ENCODE data around the gene WWOX.

GRCh38 chr16:78689536-78689935 is 590.1 kb downstream of the WWOX start:
- TF ChIP-seq, protein P1, sequence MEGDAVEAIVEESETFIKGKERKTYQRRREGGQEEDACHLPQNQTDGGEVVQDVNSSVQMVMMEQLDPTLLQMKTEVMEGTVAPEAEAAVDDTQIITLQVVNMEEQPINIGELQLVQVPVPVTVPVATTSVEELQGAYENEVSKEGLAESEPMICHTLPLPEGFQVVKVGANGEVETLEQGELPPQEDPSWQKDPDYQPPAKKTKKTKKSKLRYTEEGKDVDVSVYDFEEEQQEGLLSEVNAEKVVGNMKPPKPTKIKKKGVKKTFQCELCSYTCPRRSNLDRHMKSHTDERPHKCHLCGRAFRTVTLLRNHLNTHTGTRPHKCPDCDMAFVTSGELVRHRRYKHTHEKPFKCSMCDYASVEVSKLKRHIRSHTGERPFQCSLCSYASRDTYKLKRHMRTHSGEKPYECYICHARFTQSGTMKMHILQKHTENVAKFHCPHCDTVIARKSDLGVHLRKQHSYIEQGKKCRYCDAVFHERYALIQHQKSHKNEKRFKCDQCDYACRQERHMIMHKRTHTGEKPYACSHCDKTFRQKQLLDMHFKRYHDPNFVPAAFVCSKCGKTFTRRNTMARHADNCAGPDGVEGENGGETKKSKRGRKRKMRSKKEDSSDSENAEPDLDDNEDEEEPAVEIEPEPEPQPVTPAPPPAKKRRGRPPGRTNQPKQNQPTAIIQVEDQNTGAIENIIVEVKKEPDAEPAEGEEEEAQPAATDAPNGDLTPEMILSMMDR (IDR thresholded peaks at IDR 0.05; ENCODE audit: borderline replicate concordance, extremely low read depth, low read length, poor library complexity, severe bottlenecking), result no peak
- TF ChIP-seq EZH2 (IDR thresholded peaks at IDR 0.05; ENCODE audit: borderline replicate concordance, low read depth, low read length, severe bottlenecking), result no peak
